GM19240 (cell line): ENCODE results near the gene SYK.

Experiments used
- DNase-seq: peaks from one replicate; pipeline ENCODE4 v3.0.0; 2011; ENCODE audit warnings: low spot score; ENCODE audit not compliant: insufficient read length

Gene SYK

DNA sequence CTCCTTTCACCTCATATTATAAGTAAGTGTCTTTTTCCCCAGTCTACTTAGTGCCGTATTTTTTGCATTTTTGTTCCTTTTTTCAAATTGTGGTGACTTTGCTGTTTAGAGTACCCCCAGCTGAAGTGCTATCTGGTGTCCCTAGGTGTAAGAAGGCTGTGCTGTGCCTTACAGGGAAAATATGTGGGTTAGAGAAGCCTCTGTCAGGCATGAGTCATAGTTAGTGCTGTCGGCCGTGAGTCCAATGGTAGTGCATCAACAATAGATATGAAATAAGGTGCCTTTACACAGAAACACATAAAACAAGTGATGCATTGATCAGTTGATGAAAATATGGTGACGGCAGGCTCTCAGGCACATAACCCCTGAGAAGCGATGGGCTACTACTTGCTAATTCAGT, 20.1 kb downstream of the SYK start:
- DNase-seq: no peak

DNA sequence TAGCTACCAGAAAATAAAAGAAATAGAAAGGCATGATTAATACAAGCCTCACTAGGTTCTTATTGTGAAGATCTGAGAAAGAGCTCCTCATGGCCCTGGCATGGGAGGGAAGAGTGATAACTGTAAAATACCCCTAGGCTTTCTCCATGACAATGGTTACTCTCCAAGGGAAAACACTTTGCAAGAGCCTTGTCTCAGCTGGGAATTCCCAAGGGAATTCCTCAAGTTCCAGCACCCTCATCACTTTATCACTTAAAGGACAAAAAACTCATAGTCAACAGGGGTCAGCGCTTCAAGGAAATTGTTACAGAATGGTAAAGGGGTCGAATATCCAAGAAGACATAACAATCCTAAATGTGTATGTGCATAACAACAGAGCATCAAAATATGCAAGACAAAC, 21.2 kb downstream of the SYK start:
- no peak for DNase-seq

DNA sequence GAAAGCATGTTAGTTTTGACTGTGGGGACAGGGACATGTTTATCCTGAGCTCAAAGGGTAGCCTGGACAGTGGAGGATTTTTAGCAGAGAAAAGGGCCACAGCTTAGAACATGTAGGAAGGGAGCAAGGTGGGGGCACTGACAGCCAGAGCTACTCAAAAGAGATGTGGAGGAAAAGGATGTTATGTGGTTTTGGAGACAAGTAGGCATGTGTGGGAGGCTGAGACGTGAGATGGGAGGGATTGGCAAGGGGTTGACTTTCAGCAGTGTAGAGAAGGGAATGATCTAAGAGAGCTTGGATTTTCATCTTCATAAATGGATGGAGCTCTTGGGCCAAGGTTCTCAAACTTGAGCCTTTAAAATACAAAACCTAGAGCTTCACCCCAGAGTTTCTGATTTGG, 24.0 kb downstream of the SYK start:
- no peak for DNase-seq

DNA sequence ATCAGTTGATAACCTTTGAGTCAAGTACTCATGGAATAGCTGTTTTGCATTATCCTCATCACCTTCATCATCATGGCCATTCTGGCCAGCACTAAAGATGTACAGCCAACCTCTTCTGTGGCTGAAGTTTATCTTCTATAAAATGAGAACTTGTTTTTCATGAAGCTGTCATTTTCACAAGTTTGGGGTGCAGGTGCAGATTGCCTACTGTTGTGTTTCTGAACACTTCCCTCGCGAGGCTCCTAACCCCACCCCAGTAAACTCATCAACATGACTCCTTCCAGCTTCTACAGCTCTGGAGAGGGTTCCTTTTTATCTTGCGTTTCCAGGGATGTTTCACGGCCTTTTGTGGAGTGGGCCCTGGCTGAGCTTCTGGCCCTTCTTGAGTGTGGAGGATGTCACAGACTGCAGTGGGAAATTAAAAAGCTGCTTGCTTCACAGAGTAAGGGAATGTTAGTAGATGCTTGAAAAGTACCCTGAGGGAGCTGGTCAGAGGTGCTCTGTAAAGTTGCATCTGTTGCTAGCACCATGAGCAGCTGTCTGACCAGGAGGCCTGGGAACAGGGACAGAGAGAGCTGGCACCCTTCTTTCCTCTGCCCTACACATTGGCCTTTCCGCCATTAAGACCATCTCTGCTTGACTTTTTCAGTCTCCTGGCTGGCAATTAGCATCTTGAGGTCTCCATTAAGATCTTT, 24.9 kb downstream of the SYK start:
- no peak for DNase-seq

DNA sequence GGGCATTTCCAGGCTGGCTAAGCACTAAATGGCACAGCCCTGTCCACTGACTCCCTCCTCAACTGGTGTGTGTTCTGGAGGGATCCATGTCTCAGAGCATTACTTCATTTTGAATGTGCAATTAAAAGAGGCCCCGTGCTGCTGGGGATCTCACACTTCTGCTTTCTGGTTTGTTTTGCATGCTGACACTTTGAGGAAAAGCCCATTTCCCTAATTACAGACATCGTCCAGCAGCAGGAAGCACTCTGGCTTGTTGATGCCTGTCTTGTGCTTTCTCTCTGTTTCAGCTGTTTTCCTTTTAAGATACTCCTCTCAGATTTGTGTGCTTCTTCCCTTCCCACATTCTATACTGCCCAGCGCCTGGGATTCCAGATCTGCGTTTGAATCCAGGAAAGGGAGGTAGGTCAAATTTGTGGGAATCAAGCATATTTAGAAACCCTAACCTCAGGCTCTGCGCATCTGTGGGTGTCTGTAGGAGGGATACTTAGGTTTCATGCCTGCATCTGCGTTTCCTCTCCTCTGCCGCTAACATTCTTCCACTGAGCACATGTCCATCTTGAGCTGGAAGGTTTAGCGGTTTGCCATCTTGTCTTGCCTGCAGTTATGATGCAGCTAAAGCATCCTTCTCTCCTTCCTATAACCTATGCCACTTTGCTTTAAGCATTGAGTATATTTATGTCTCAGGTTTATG, 25.7 kb downstream of the SYK start:
- DNase-seq: no peak

DNA sequence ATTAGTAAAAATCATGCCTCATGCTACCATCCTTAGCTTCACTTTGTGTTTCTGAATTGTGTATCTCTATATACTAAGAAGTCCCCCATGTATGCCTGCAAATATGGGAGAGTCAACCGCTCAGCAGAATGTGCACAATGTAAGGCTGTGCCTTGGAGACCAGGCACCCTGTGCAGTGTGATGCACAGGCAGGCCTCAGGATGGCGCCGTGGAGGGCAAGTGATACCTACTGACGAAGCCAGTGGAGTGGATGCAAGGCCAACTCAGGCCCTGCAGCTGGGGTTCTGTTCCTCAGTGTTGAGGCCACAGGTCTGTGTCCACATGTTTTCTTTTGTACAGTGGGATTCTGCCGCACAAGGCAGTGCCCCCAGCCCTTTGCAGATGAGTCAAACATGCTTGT, 28.4 kb downstream of the SYK start:
- DNase-seq: no peak

DNA sequence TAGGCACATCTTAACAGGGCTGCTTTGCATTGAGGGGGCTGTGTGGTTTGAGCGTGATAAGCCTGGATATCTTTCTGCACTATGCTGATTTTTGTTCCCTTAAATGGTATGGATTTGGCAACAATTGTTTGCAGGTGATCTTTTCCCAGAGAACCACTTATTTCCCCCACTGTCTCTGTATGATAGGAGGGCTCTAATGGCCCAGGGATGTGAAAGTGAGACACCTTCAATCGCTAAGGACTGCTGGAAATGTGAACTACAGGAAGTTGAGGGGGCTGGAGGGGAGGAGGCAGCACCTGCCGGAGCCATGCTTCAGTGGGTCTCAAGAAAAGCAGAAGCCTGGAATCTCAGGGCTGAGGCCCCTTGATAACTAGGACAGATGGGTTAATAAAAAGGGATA, 29.4 kb downstream of the SYK start:
- no peak for DNase-seq

DNA sequence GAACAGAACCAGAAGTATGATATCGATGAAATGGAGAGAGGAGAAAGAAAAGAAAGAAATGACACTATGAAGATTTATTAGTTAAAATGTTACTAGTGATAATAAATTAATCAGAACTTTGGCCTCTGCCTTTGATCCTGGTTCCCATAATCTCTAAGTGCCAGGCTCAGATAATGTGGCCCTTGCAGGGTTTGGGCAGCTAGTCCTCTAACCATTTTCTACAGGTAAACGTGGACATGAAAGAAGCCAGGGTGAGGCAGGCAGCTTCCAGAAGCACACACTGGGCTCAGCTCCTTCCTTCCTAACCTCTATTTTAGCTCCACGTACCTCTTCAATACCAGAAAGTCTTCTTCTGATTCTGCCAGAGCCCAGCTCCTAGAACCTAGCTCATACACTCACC, 30.6 kb downstream of the SYK start:
- DNase-seq: no peak

DNA sequence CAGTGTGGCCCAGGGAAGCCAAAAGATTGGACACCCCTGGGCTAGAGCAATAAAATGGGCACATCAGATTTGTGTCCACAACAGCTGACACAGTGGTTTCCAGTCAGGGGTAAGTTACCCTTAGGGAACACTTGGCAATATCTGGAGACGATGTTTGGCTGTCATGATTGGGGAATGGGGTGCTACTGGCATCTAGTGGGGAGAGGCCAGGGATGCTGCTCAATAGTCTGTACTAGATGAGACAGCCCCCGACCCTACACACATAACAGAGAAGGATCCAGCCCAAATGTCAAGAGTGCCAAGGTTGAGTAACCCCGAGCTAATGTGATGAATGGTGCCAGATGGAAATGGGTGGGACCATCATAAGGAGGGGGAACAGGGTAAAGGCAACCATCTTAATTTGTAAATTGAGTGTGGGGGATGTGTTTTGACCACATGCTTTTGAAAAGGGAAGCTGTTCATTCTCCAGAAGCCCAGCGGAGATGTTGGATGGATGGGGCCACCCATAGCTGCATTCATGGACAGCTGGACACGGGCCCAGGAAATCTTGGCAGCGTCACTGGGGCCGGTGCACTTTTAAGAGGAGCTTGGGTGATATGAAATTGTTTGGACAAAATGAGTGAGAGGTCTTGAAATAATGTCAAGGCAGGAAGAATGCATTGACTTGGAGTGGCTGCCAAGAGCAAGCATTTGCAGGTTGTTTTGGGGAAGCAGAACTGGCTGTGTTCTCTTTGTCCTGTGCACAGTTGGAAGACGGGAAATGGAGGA, 33.4 kb downstream of the SYK start:
- no peak for DNase-seq

DNA sequence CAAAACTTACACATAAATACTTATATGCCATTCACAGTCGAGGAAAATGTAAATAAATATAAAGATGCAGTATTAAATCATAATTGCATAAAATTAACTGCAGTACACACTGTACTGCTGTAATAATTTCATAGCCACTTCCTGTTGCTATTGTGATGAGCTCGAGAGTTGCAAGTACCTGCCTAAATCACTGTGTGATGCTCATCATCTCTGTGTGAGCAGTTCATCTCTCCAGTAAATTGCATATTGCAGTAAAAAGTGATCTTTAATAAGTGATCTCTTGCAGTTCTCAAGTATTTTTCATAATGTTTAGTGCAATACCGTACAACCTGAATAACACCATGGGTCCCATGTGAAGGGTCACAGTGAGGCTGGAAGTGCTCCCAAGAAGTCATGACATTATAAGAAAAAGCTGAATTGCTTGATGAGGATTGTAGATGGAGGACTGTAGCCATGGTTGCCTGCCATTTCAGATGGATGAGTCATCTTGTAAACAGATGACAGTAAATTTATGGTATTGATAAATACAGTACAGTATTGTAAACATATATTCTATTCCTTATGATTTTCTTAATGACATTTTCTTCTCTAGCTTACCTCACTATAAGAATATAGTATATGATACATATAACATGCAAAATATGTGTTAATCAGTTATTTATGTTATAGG, 34.9 kb downstream of the SYK start:
- no peak for DNase-seq

DNA sequence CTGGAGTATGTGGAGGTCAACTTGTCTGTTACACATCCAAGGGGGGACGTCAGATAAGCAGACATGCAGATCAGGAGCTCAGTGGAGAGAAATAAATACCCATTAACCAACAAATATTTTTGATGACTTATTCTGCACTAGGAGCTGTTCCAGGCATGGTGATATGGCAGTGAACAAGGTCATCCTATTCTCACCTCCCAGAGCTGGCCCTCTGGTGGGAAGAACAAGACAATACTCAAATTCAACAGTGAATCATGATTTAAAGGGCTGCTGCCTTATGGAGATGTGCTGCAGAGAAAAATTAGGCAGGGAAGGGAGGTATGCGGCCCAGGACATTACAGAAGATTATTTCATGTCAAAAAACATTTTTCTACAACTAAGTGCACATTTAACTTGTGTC, 36.5 kb downstream of the SYK start:
- no peak for DNase-seq

DNA sequence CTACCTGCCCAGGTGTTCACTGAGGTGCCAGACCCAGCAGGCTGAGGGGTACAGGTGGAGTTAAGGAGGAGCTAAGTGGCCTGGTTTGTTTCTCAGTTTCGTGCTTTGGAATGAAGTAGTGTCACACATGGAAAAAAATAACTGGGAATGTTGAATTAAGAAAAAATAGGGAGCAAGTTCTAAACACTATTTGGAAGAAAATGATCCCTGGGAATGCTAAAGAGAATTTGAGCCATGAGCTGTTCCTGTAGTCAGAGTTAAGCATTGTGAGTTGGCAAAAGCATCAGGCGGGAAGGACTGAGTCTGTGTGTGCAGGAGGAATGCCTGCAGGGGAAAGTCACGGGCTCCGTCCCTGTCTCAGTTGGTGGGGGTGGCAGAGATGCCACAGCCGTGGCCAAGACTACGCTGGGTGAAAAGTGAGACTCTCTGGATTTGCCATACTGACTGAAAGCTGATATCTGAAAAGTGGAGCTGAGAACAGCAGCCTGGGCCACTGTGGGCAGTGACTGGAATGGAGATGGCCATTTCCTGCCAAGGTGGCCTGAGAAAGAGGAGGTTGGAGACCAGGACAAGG, 37.0 kb downstream of the SYK start:
- no peak for DNase-seq

DNA sequence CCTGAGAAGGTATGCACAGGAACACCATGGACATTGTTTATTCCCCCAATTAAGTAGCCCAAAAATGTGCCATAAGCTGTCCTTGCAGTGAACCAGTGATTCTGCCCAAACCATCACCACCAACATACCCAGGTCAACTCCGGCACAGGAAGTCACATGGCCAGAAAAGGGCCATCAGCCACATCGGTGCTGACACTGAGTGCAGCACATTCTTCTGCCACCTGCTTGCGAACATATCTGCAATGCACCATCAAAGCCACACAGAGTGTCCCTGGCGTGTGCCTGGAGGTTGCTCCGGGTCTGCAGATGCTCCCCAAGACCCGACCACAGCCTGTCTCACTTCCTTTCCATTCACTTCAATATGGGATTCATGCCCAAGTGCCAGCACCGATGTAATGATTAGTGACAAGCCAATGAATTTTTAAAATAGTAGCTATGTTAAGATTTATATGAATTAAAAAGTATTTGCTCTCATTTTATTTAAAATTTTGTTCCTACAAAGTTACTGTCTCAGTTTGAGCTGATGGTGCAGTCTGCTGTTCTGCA, 37.6 kb downstream of the SYK start:
- DNase-seq: no peak

DNA sequence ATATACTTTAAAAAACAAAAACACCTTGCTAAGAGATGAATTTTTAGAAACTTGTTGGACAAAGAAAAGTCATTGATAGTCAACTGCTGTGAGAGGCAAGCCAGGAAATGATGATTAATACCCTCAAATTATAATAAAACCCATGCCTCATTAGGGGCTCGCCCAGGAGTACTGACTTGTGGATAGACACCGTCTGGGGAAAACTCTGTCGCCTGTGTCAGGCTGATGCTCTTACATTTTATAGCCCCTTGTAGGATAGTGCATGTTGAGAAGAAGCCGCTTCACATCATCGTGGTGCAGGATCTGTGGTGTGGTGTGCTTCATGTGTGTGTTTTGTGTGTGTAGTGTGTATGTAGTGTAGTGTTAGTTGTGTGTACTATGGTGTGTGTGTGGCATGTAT, 39.1 kb downstream of the SYK start:
- no peak for DNase-seq

DNA sequence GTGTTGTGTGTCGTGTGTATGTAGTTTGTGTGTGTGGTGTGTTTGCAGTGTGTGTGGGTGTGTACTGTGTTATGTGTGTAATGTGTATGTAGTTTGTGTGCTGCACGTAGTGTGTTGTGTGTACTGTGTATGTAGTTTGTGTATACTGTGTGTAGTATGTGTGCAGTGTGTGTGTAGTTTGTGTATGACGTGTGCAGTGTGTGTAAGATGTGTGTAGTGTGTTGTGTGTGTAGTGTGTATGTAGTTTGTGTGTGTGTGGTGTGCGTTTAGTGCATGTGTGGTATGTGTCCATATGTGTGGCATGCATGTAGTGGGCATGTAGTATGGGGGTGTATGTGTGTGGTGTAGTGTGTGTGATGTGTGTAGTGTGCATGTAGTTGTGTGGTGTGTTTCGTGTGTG, 39.6 kb downstream of the SYK start:
- no peak for DNase-seq

DNA sequence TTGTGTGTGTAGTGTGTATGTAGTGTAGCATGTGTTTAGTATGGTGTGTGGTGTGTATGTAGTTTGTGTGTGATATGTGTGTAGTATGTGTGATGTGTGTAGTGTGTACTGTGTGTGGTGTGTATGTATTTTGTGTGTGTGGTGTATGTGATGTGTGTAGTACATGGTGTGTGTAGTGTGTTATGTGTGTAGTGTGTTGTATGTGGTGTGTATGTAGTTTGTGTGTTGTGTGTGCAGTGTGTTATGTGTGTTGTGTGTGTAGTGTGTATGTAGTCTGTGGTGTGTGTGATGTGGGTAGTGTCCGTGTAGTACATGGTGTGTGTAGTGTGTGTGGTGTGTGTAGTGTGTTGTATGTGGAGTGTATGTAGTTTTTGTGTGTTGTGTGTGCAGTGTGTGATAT, 40.0 kb downstream of the SYK start:
- DNase-seq: no peak

DNA sequence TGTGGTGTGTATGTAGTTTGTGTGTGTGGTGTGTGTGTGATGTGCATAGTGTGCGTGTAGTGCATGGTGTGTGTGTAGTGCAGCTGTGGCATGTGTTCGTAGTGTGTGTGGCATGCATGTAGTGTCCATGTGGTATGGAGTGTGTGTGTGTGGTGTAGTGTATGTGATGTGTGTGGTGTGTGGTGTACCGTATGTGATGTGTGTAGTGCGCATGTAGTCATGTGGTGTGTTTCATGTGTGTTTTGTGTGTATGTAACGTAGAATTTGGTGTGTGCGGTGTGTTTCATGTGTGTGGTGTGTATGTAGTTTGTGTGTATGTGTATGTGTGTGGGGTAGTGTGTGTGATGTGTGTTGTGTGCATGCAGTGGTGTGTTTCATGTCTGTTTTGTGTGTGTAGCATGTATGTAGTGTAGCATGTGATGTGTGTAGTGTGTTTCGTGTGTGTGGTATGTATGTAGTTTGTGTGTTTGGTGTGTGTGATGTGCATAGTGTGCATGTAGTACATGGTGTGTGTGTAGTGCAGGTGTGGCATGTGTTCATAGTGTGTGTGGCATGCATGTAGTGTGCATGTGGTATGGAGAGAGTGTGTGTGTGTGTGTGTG, 40.7 kb downstream of the SYK start:
- DNase-seq: no peak

DNA sequence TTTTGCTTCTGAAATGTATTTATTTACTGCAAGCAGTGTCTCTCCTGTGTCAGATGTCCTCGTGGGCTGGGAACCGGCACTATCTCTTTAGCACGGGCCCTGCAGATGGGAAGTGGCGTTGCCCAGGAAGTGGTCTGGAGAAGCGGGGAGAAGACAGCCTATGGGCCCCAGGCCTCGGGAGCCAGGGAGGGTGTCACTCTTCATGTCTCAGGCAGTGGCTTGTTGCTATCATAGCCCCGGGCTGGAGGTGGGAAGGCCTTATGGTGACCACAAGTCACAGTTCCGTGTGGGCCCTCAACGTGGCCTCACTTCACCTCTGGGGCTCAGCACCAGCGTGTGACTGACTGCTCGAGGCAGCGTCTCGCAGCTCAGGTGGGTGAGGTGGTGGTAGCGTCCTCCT, 41.4 kb downstream of the SYK start:
- DNase-seq: no peak

DNA sequence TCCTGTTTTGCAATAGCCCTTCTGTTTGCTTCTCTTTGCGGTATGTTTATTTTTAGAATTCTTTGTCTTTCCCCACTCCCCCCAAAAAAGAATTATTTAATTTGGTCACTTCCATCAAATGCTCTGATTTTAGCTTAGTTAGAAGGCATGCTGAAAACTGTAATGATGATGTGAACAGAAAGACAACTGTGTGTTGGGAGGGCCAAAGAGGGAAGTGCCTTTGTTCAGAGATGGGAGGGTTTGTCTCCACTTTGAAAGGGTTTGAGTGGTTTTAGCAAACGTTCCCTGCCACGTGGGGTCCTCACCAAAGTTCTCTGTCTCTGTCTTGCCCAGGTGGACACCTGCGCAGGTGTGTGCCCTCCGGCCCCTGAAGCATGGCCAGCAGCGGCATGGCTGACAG, 41.9 kb downstream of the SYK start:
- no peak for DNase-seq

DNA sequence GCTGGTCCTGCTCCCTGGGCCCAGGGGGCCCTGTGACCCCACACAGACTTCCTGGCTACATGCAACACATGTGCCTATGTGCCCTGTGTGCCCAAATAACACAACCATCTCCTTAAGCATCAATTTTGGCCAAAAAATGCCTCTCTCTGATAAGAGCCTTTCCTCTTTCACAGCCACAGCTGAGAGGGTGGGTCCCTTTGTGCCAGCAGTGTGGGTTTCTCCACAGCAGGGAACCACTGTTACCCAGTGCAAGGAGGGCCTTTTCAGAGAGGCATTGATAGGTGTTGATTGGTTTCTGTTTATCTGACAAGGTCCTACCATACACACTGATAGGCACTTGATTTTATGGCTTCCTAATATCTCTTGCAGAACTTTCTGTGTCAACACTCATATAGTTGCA, 42.7 kb downstream of the SYK start:
- no peak for DNase-seq

DNA sequence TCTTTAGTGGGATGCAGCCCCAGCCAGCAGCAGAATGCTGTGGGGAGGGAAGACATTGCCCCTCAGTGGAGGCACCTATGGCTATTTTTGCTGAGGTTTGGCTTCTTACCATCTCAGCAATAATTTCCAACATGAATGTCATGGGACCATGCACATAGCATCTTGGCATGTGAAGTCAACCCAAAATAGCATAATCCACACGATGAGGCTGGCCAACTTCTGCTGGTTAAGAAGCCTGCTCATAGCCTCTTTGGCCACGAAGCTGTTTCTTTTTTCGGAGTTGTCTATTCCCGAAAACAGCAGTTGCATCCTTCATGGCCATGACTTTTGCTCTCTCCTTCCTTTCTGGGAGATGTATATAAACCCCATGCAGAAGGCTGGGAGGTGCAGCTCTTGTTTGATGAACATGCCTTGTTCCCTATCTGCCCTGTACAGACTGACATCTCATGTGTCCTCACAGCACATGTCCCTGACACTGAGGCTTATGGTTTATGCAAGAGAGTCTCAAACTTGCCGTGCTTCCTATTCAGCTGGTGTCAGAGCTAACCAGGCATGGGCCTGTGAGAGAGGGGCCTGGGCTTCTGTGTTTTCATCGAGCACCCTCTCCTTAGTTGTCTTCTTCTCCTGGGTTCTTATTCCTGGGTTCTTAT, 45.3 kb downstream of the SYK start:
- no peak for DNase-seq
